Stimulated activated CD4-positive, alpha-beta T cell treated with anti-CD3 and anti-CD28 coated beads, Interleukin-12 subunit alpha, Interleukin-12 subunit beta, amount 100 ng/mL, for 48 hours (primary cell): ENCODE results near the gene SLC10A6.

Experiments used
- DNase-seq, 3 donors: peaks; one replicate each; pipeline ENCODE4 v3.0.0-alpha.2; 2020; ENCODE audit warnings: low read depth in 2 of 3, low spot score in 1 of 3

SLC10A6 gene

DNA sequence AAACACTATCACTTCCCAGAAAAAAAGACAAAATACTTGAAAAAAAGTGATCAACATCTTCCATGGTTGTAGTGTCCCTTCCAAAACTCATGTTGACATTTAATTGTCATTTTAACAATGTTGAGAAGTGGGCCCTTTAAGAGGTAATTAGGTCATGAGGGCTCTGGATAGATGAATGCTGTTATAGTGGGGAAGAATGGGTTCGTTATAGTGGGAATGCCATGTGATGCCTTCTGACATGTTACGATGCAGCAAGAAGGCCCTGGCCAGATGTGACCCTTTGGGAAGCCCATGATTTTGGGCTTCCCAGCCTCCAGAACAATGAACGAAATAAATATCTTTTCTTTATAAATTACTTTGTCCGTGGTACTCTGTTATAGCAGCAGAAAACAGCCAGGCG lies 4.0 kb upstream of the SLC10A6 start:
- no peak for DNase-seq

DNA sequence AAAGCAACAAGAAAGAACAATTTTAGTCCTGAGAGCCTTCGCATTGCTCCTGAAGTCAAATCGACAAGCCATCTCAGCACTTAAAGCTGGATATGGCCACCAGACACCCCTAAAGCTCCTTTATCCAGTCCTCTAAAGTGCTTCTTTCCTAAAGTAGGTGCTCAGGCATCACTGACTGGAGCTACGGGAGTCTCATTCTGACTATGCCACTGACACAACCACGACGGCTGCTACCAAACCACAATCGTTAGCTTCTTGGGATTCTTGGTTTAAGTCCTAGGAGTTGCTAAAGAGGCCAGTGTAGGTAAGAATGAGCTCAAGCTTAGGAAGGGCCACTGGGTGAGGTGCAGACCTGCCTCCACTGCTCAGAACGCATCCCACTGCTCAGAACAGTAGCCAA lies 1.0 kb downstream of the SLC10A6 start:
- no peak for DNase-seq

DNA sequence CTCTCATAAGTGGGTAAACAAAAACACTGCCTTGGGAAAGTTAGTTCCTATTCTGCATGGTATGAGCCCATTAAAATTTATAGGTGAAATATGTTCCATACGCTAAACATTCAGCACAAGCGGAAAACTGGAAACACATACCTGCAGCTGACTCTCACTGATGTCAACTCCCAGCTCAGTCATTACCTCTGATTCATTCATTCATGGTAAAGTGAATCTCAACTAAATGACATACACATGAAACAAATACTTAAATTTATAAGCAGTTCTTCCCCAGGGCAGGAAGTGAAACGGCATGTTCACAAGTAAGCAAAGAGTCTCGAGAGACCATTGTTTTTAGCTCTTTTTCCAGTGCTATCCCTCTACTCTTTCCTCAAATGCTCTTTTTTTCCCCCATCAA lies 1.6 kb downstream of the SLC10A6 start:
- no peak for DNase-seq

DNA sequence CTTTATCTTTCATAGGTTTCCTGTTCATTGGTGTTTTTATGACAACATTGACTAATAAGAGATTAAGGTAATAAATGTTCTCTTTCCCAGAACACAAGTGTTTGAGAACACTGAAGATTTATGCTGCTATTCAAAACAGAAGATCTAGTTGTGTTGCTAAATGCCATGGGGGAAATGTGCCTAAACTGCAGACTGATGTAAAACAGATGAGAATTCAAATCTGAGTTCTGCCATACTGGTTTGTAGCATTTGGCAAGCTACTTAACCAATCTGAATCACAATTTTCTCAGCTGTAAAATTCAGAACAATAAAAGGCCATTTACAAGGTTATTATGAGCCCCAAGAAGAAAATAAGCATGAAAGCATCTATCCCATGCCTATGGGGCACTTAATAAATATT lies 2.3 kb downstream of the SLC10A6 start:
- no peak for DNase-seq

DNA sequence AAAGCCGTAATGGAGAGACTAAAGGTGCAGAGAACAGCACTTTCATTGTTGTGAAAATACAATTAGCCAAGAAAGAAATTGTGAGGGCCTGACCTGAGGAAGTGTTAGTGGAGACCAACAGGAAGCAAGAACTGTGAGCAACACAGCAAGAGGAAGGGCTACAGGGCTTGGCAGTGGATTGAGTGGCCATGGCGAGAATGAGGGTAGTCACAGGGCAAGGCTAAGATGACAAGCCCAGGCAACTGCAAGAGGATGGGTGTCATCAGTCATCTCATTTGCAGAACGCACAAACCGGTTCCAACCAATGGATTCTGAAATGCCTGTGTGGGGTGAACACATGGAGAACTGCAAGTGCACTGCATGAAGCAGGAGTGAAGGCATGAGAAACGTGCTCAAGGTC lies 3.6 kb downstream of the SLC10A6 start:
- DNase-seq = no peak

DNA sequence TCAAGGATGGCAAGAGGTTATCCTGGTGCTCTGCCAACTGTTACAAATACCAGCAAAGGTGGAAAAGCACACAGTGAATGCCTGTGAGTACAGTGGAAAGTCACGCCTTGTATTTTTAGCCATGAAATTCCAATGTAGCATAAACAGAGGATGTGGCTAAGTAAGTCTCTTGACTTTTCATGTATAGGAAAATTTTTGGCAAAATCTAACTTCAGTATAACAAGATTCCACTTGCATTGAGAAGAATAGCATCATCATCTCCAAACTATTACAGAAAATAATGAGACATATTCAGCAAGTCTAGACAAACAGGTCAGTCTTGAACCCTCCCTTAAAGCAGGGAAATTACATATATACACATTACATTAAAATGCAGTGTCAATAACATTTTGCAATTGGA lies 7.9 kb downstream of the SLC10A6 start:
- DNase-seq = no peak

DNA sequence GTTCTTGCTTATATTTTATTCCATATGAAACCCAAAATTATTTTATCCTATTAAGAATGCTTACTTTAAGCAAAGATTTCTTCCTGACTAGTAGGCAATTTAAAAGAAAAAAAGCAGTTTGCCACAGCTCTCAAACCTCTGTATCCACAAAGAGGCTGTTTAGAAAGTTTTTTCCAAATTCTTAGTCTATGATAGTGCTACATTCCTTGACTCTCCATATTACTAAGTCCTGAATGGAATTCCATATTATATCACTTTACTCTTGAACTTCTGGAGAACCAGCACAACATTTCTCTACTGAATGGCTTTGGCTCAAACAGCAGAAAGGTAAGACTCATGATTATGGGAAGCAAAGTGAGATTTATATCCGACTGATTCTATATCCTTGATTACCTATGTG lies 8.3 kb downstream of the SLC10A6 start:
- DNase-seq = no peak

DNA sequence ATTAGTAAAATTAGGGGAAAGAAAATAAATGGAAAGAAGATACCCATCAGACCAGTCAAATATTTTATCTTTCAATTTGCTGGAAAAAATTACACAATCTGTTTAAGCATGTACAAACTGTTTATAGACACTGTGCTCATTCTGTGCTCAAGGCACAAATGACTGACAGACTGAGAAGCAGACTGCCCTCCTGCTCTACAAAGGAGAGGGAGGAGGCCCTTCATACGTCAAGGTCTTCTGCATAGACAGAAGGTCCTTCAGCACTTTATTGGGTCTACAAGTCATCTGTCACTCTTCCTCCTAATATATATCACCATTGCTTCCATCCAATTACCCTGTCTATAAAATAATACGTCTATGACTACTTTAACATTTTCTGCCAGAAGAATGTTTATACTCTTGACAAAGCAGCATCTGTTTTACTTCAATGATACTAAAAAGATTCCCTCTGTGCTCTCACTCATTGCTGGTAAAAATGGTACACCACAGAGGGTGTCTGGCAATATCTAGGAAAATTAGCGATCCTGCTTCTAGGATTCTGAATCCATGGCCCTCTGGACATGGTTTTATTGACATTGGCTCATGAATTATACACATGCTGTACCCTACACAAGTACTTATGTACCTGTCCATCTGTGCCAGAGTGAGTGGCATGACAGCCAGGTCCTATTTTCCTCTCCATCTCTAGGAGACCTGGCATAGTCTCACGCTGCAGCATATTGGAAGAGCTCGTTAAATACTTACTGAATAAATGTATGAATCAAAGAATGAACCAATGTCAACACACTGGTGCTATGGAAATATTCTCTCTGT lies 11.3 kb downstream of the SLC10A6 start:
- no peak for DNase-seq

DNA sequence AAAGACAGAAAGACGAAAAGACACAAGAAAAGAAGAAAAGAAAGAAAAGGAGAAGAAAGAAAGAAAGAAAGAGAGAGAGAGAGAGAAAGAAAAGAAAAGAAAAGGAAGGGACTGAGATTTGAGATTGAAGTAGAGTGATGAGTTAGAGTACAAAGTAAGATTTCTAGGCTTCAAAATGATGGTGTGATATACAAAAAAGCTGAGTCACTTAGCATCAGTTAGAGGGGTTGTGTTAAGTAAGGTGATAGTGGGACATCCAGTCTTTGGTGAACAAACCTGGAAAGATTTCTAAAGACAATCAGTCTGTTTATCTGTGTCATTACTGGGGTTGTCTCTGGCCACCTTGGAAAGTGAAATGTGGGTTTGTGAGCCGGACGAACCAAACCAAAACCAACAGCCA lies 13.5 kb downstream of the SLC10A6 start:
- no peak for DNase-seq

DNA sequence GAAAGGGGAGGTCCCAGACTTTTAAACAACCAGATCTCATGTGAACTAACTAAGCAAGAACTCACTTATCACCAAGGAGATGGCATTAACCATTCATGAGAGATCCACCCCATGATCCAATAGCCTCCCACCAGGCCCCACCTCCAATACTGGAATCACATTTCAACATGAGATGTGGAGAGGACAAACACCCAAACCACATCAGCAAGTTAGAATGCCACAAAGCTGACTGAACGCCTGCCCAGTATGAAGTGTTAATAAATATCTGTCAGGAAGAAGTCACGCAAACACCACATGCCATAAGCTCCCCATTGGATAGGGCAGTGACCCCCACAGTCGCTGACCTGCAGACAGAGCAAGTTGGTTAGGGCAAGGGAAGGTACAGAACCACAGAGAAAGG lies 14.3 kb downstream of the SLC10A6 start:
- DNase-seq = no peak

DNA sequence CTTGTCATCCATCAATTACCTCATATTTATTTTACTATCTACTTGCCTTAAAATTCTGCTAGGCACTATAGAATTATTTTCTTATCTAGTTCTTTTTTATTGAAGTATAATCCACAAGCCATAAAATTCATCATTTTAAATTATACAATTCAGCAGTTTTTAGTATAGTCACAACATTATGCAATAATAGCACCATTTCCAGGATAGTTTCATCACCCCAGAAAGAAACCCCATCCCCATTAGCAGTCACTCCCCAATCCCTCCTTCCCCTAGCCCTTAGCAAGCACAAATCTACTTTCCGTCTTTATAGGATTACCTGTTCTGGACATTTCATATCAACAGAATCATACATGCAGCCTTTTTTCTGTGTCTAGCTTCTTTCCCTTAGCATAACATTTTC lies 15.6 kb downstream of the SLC10A6 start:
- no peak for DNase-seq

DNA sequence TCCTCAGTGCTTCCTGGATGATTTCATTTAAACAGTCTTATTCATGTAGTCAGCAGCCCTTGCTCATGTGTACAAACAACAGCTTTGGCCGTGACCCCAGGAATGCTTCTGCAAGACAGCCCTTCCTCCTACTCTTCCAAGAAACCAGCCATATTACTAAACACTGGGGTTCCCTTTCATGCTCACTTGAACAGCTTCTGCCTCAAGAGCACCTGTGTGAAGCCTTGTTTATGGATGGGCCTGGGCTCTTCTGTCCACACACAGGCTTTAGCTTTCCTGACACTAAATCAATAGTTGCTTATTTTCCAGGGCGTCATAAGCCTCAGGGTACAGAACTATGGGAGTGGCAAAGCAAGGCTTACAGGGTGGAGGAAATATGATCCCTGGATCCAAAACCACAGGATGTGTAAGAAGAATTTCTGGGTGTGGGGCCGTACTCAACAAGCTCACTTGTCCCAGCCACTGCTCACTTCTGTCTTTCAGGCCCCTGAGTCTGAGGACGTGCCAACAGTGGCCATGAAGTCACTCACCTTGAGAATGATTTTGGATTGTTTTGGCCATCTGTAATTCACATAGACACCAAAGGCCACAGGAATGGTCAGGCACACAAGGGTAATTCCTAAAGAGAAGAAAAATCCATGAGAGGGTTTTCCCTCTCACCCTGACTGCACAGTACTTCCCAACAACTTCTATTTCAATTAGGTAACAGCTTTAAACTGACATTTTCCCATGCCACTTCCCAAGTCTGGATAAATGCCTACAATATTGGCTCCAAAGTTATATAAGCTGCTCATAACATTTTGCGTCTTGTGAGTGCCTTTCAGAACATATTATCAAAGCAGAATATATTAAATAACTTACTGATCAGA lies 17.7 kb downstream of the SLC10A6 start:
- DNase-seq = no peak

DNA sequence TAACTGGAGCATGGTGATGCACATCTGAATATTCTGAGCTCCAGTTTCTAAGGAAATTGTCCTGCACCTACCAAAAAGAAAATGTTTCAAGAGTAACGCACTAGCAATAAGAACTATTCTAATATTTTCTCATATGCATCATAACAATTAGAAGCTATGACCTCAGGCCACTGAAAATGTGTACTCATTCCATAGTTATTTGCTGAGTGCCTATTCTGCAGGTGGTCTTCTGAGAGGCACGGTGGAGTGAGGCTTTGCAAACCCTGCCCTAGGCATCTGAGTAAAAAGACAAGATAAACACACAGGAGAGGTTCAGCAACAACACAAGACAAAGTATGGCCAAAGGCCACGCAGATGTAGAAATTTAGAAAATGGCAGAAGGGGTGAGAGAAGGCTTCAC lies 23.7 kb downstream of the SLC10A6 start:
- DNase-seq = no peak

DNA sequence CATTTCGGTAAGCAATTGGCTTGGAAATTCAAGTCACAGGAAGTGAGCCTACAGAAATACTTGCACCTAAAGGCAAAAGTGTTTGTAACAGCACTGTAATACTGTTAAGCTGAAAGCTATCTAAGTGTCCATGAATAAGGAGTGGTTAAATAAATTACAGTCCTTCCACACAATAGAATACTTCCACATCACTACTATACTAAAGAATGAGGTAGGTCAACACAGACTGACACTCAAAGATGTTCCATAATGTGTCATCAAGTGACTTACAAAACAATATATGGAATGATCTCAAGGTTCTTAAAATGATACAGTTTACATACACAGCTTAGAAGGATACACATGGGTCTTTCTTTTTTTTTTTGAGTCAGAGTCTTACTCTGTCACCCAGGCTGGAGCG lies 27.0 kb downstream of the SLC10A6 start:
- DNase-seq = no peak

DNA sequence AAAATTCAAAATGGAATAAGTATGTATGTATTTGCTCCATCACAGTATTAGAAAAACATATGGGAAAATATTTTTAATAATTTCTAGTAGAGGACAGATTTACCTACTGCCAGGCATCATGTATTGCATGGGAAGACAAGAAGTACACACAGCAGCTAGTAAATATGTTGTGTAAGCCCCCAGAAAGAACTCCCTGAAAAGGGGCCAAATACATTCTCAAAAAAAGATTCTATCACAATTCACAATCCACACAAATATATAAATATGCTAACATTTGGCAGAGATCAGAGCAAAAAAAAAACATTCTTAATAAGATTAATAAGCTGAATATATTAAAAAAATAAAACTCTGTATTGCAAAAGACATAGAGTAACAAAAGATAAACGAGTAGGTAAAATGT lies 28.0 kb downstream of the SLC10A6 start:
- no peak for DNase-seq

DNA sequence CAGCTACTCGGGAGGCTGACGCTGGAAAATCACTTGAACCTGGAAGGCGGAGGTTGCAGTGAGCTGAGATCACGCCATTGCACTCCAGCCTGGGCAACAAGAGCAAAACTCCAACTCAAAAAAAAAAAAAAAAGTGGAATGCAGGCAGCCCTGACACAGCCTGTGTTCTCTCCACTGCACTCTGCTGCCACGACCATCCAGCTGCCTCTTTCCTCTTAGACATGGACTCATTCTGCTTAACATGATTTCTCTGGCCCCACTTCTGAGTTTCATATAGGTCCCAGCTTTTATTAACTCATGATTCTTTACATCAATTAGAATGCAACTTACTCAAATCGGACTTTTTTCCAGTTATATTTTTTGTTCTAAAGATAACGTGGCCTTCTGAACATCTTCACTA lies 29.6 kb downstream of the SLC10A6 start:
- no peak for DNase-seq

DNA sequence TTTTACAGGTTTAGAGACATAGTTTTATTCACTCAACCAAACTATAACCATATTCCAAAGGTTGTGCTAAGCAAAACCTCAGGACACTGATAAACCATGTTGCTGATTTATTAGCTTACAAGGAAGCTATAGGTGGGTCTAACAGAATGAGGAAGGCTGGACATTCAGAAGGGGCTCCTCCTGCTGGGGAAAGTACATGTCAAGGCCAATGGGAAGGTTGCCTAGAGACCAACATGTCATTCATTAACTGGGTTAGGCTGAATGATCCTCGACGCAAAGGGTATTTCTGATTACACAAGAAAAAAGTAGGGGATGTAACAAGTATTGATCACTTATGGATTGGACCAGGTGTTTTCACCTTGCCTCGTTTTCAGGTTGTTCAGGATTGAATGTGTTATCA lies 30.3 kb downstream of the SLC10A6 start:
- DNase-seq = no peak

DNA sequence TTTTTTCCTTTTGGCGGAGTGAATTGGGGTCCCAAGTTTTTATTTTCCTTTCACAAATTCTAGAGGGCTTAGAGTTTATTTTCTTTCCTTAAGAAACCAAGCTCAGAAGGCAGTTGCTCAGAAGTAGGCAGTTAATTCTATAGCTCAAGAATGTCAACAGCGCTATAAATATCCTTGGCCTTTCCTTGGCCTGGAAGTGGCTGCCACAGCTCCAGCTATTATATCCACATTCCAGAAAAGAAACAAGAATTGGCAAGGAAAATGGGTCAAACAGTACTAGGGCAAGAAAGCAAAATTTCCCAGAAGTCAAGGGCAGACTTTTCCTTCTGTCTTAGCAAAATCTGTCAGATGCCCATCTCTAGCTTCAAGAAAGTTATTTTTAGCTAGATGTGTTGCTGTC lies 31.0 kb downstream of the SLC10A6 start:
- DNase-seq = no peak

DNA sequence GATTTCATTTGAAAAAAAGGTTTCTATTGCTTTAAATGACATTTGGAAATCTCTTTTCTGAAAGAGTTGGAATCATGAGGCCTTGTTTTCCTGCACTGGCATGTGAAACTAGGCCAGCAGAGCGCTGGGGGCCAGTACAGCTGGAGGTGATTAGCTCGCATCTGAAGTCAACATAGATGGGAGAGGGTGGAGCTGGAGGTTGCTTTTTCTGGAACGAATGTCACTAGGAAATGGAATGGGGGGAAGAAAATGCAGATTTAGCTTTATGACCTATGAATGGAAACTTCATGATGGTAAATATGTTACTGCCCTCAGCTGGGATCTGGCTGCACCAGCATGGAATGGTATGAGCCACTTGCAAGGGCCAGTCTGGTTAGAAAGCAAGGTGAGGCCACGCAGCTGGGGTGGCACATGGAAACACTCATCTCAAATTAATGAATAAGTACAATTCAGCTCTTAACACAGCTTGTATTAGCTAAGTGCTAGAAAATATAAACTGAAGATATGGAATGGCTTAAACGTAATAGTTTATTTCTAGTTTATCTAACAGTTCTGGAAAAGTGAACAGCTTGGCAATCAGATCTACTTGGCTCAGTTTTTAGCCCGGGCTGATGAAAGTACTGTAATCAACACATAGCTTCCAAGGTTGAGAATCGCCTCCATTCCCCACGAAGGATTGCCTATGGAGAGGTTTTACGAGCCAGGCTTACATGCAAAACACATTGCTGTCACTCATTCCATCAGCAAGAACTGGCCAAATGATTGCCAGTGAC lies 32.5 kb downstream of the SLC10A6 start:
- no peak for DNase-seq

DNA sequence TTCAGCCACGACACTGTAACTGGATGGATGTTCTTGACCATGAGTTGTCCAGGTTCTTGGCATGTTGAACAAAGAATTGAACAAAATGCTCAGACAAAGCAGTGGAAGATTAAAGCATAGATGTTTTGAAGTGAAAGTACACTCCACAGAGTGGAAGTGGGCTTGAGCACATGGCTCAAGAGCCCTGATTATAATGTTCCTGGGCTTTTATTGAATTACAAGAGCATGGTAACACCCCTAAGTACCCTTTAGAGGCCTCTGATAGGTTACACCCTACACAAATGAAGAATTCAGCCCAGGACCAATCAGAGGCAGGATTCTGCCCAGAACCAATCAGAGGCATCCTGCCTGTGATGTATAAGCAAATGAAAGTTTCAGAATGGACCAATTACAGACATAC lies 33.5 kb downstream of the SLC10A6 start:
- no peak for DNase-seq

DNA sequence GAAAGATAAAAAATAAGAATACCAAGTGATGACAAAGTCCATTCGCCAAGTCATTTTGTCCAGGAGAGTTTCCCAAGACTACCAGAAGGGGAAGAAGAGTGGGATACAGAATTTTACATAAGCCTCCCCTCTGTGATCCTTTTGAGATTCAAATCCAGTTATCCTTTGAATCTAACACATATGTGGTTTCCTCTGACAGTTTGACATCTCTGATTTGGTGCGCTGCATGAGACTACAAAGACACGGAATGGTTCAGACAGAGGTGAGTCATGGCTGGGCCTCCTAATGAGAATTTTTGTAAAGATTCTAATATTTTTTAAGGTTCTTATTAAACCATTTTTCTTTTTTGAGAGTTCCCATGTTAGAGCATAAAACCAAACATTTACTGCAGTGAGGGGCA lies 38.3 kb downstream of the SLC10A6 start:
- no peak for DNase-seq

DNA sequence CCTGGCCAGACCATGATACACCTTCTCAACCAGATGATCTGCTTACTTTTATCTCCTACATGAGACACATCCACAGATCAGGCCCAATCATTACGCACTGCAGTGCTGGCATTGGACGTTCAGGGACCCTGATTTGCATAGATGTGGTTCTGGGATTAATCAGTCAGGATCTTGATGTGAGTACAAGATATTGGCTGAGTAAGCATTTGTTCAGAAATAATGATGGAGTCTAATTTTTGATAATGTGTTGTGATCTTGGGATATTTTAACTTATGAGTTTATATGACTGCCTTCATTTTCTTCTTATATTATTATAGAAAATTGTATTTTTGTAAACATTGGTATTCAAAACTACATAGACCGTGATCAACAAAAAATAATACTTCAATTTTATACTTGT lies 39.4 kb downstream of the SLC10A6 start:
- no peak for DNase-seq
